ENCODE results near the gene STYXL1.

The STYXL1 gene

GRCh38 chr7:75985009-75985517 is 62.7 kb downstream of the STYXL1 start:
- no peak for TF ChIP-seq REST (IDR thresholded peaks at IDR 0.05; ENCODE audit: insufficient read depth in 1 of 2, low read depth in 2 of 2, low read length in 2 of 2)
- TF ChIP-seq POLR2AphosphoS5 (IDR thresholded peaks at IDR 0.05; ENCODE audit: low read depth, low read length), result no peak
- TF ChIP-seq SIN3A (IDR thresholded peaks at IDR 0.05; ENCODE audit: borderline replicate concordance, insufficient read depth, low read length), result no peak
- TF ChIP-seq FOXP2 (optimal IDR thresholded peaks at IDR 0.05; ENCODE audit: borderline replicate concordance, extremely low read depth, extremely low read length, insufficient read depth), result no peak
- no peak for TF ChIP-seq TAF1 (IDR thresholded peaks at IDR 0.05; ENCODE audit: borderline replicate concordance, insufficient read depth, low read length)

- TF ChIP-seq POLR2AphosphoS5 (IDR thresholded peaks at IDR 0.05; ENCODE audit: low read depth, low read length) (no peak), TAF1 (IDR thresholded peaks at IDR 0.05; ENCODE audit: borderline replicate concordance, insufficient read depth, low read length) (no peak), SIN3A (IDR thresholded peaks at IDR 0.05; ENCODE audit: borderline replicate concordance, insufficient read depth, low read length) (no peak), REST (IDR thresholded peaks at IDR 0.05; ENCODE audit: insufficient read depth in 1 of 2, low read depth in 2 of 2, low read length in 2 of 2) (no peak), FOXP2 (optimal IDR thresholded peaks at IDR 0.05; ENCODE audit: borderline replicate concordance, extremely low read depth, extremely low read length, insufficient read depth) (no peak)
These were observed 63.4 kb downstream of the STYXL1 start for GRCh38 chr7:75984130-75985008.

- TF ChIP-seq FOXP2 (optimal IDR thresholded peaks at IDR 0.05; ENCODE audit: borderline replicate concordance, extremely low read depth, extremely low read length, insufficient read depth), result no peak
These were observed 64.2 kb downstream of the STYXL1 start for GRCh38 chr7:75983471-75984129.

- TF ChIP-seq REST (IDR thresholded peaks at IDR 0.05; ENCODE audit: insufficient read depth in 1 of 2, low read depth in 2 of 2, low read length in 2 of 2) (no peak), FOXP2 (optimal IDR thresholded peaks at IDR 0.05; ENCODE audit: borderline replicate concordance, extremely low read depth, extremely low read length, insufficient read depth) (no peak), SIN3A (IDR thresholded peaks at IDR 0.05; ENCODE audit: borderline replicate concordance, insufficient read depth, low read length) (no peak), POLR2AphosphoS5 (IDR thresholded peaks at IDR 0.05; ENCODE audit: low read depth, low read length) (no peak), TAF1 (IDR thresholded peaks at IDR 0.05; ENCODE audit: borderline replicate concordance, insufficient read depth, low read length) (no peak)
These were observed 65.3 kb downstream of the STYXL1 start for GRCh38 chr7:75982306-75983064.
